NCI-H748 treated with DMSO at 0.1 percent for 48 hours (cell line): Measurements from ENCODE around the gene LRCH1.

Experiments used
- DNase-seq: peaks from one replicate; lab custom pipeline; 2025; lab: John Stamatoyannopoulos, UW

The LRCH1 gene

DNA sequence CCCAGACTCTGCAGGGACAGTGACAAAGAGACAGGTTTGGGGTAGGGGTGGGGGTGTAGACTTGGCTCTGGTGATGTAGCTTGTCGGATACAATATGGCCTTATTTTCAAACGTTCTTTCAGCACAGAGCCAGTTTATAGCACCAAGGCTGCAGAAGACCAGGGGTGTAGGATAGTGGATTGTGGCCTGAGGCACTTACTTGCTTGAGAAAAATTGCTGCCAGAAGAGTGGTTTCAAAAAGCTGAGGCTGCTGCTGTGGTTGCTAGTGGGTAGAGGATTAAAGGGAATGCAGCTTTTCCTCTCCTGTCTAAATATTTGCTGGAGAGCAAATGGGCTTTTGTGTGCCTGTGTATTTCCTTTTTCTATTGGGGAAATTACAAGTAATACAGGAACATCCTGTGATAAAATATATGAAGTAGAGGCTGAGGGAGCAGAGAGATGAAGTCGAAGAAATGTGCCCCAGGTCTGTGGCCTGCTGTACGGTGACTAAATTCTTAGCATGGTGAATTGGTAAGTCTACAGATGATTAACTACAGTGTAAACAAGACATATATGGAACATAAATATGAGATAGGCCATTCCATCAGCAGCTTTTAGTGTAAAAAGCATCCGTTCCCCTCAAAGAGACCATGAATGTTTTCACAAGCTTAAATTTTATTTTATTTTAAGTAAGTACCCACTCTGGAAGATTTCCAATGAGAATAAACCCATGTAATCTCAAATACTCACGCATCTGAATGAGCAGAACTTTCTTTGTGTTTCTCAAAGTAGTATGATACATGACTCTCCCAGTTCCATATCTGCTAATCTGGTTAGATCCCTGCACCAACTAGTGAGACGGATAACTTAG, 112.9 kb downstream of the LRCH1 start:
- DNase-seq, result peak; percentile 8

DNA sequence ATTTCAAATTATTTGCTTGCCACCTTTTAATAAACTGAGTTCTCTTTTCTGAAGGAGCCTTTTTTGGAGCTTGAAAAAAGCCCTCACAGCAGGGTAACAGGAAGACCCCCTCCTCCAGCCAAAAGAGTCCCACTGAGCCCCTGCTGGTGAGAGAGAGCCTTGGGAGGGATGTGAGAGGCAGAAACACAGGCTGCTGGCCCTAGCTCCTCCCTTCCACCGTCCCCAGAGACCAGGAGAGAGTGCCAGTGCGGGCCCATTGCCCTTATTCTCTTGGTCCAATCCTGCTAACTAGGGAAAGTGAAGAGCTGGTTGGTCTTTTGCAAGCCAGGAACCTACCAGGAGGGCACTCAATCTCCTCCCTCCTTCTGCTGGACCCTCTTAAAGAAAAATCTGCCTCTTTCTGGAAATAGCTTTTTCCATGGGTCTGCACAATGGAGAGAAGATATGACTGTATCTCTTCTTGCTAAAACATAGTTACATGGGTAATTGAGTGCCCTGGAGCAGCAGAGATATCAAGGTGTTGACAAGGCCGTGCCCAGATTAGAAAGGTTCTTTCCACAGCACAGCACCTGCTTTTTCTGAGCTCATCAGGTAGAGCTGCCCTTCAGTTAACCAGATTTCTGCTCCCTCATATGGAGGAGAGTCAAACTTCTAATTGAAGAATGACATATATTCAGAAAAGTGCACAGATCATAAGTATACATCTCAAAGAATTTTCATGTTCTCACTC, 113.9 kb downstream of the LRCH1 start:
- no peak for DNase-seq

DNA sequence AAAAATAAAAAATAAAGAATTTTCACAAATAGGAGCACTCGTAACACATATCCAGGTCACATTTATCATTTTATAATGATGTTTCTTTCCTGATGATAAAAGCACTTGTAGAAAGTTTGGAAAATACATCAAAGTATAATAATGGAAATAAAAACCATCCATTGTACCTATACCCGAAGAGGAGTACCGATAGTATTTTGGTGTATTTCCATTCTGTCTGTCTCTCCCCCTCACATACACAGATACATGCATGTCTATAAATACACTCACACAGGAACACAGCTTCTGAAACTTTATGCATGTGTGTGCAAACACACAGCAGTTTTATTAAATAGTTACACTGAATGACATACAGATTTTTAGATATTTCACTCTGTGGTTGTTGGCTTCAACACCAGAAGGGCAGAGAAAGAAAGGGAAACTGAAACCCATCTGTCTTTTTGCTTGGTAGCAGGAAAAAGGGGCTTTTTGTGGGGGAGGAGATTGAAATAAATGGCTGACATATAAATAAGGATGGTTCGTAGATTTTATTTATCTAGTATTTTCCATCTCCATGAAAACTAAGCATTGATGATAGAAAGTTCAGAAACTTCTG, 114.8 kb downstream of the LRCH1 start:
- no peak for DNase-seq

DNA sequence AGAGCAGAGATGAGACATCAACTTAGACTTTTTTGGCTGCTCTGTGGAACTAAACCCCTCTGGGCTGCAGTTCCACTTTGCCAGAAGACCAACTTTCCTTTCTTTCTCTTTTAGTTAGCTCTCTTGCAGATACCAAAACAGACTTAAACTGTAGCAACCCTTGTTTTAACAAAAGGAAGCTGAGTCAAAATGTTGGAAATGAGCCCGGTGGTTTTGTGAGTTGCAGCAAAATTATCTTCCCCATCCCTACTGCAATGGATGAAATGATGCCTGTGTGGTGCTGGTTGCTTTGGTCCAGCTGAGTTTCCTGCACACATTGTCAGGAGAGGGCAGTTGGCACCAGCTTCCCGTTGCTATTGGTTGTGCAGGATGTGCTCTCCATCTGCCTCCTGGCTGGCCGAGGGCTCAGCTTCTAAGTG, 115.3 kb downstream of the LRCH1 start:
- DNase-seq, result no peak

- no peak for DNase-seq
Observed at GRCh38 chr13:46668931-46669525, 116.1 kb downstream of the LRCH1 start.

GRCh38 chr13:46672338-46673090, 119.5 kb downstream of the LRCH1 start:
- no peak for DNase-seq

DNA sequence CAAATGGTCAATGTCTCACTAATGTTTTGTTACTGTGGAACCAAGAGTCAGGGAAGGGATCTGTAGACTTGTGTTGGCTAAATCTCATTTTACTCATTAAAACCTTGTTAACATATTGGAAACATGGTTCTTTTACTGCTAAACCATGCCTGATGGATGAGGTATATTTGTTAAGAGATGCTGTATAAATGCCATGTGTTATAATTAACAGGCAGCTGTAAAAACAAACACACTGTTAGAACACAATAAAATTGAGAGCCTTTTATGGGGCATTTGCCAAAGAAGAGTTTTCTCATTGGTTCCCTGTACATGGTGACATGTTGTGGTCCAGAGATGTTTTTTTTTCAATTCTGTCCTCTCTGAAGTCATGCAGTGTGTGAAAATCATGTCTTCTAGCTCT, 122.0 kb downstream of the LRCH1 start:
- DNase-seq, result peak; percentile 90

DNA sequence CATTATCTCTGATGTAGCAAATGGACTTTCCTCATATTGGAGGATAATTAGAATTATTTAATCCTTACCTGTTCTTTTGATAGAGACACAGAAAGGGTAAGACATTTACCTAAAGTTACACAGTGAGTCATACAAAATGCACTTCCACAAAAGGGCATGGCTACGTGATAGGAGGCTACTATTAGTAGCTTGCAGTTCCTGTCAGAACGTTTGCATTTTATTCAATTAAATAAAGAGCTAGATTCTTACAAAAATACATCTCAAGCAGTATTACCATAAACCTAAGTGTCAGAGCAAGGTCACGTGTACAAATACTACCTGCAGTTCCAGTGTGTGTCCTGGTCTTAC, 123.4 kb downstream of the LRCH1 start:
- no peak for DNase-seq

DNA sequence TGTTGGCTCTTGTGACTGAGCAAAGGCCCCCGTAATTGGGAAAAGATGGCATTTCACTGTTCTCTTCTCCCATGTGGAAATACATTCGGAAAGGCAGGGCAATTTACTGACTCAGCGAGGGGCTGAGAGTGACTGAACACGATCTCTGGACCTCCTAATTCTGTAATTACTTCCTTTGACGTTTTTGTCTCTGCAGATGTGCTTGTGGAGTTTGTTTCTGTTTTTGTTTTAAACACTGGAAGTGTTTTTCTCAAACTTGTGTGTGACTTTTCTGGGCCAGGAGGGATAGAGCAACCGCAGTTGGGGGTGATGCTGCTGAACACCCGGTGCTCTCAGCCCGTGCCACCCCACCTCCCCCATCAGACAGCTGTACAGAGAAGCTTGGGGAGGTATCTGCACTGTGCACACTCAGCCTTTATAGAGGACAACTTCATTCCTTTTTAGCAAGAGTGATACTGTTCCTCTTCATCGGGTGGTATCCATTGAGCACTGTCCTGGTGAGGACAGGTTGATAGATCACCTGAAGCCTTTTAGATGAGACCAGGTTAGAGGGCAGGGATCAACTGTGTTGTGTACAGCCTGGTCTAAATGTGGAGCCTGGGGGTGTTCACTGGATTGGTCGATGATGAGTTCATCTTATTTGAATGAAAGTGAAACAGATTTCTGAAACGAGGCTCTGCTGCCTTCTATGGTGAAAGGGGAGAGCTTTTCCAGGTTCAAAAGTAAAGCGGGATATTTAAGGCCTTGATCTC, 126.6 kb downstream of the LRCH1 start:
- no peak for DNase-seq

DNA sequence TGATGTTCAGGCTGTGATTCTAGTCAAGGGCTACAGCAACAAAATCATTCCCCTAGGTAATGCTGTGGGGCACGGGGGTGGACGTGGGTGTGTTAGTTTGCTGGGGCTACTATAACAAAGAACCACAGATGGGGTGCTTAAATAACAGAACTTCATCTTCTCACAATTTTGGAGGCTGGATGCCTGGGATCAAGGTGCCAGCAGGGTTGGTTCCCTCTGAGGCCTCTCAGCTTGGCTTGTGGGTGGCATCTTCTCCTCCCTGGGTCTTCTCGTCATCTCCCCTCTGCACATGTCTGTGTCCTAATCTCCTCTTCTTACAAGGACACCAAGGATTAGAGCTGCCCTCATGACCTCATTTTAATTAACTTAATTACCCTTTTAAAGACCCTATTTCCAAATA, 129.0 kb downstream of the LRCH1 start:
- no peak for DNase-seq

- DNase-seq, result no peak
Observed at GRCh38 chr13:46682707-46683106, 129.7 kb downstream of the LRCH1 start.

DNA sequence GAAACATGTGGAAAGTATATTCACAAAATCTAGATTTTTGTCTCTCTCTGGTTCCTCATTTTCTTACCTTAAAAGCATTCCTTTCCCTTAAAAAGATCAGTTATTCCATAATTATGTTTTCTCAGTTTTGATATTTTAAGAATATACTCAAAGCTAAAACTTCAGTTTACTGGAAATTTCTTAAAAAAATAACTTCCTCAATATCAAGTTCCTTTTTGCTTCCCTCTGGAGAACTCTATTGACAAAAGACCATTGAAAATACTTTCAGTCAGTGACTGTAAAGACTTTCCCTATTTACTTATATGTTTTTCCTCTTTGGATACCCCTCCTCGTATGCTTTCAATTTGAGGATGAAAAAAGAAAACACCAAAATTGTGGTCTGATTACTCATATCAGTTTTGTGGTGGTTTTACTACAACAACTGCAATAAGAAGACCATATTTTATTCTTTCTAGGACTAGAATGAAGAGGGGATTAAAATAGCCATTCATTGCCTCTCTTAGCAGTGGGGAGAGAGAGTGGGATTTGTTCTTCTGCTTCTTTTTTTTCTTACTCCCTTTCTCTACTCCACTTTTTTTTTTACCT, 130.8 kb downstream of the LRCH1 start:
- DNase-seq, result no peak

GRCh38 chr13:46684287-46685001, 131.5 kb downstream of the LRCH1 start:
- DNase-seq, result no peak

DNA sequence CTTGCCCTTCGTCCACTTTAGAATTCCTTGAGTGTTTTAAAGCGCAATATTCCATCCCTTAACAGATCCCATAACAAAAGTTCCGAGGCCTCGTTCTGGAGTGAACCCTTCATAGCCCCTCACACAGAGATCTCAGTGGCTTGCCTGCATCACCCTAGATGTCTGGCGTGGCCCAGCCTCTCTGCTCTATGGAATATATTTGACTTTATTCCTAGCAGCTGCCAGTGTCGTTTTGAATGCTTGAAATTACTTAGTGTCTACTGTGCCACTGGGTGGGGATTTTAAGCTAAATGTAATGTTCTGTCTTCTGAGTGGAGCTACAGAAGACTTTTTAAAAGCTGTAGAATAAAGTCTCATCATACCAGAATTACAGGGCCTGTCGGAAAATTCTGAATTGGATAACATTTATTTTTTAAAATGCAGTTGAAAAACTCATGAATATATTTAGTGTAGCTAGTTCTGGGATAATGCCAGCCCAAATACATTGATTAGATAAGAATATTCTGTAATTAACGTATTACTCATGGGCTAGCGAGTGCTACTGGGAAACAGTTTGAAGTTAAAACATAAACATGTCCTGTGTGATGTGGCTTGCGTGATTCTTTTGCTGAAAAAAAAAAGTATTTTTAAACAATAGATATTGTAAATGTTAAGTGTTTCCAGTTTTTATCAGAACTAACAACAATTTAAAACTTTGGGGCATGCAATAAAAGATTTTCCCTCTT, 132.2 kb downstream of the LRCH1 start:
- no peak for DNase-seq

GRCh38 chr13:46686171-46686570, 133.2 kb downstream of the LRCH1 start:
- no peak for DNase-seq

- DNase-seq, result peak; percentile 21
Observed at GRCh38 chr13:46687810-46688209, 134.8 kb downstream of the LRCH1 start.

DNA sequence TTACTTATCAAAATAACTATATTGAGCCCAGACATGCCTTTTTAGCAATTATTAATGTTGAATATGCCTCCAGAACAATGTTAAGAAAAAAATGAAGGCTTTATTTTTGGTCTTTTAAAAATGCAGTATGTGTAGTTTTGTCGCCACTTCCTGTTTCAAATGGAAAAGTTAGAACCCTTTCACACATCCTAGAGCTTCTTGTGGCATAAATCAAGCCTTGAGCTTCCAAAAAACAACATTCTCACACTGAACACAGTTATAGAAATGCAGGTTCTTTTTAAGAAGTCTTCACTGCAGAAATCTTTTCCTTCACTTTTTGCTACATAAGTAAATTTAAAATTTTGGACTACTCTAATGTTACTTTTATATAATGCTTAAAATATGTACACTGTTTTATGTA, 135.3 kb downstream of the LRCH1 start:
- DNase-seq, result no peak

DNA sequence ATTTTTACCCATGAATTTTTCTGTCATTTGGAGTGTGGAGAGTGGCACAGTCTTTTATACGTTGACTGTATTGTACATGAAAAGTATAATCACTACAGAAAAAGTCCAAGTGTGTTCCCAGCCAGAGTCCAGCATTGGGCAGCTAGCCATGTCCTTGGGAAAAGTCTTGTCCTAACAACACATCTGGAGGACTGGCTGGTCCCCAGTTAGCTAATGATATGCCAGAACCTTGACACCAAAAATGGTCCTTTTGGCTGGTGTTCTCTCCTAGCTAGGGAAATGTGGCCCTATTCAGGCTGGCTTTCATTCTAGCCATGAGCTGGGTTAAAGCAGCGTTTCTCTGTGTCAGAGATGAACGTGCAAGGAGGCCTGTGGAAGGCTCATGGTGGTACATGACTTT, 145.0 kb downstream of the LRCH1 start:
- DNase-seq, result no peak

GRCh38 chr13:46698910-46699460, 146.0 kb downstream of the LRCH1 start:
- peak; percentile 73 for DNase-seq
